Activated effector memory CD4-positive, alpha-beta T cell treated with anti-CD3 and anti-CD28 coated beads, Interleukin-2, amount 50 U/mL, for 16 hours (primary cell): ENCODE data around the gene PTPN12.

ENCODE experiments used
- DNase-seq: peaks from one replicate; pipeline ENCODE4 v3.0.0-alpha.2; 2020

PTPN12 gene

GRCh38 chr7:77665161-77665560, 128.1 kb downstream of the PTPN12 start:
- DNase-seq, result no peak

GRCh38 chr7:77667459-77668086, 130.5 kb downstream of the PTPN12 start:
- DNase-seq, result no peak

GRCh38 chr7:77674878-77675277, 137.8 kb downstream of the PTPN12 start:
- DNase-seq, result no peak

DNA sequence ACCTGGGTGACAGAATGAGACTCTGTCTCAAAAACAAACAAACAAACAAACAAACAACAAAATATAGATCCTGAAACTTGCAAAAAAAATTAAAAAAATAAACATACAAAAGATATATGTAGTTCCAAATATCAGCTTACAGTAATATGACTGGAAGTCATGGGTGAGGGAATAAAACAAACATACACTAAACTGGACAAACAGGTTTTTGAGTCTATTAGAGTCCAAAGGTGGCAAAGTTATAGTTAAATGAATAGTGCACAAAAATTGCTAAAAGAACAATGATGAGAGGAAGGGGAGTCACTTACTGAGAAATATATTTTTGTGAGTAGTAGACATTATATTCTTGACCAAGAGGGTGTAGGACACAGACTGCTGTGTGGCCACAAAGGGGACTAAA, 142.5 kb downstream of the PTPN12 start:
- no peak for DNase-seq

DNA sequence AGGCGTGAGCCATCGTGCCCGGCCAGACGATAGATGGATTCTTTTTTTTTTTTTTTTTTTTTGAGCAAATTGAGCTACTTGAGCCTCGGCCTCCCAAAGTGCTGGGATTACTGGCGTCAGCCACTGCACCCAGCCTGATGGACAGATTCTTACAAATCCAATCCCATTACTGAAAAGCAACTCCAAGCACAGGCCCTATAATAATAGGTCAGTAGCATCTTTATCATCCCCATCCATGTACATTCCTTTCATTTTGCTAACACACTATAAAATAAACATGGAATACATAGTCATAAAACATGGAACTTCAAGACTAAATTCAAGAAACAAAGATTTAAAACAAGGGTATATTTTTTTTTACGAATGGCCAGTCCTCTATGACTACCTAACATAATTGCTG, 143.2 kb downstream of the PTPN12 start:
- no peak for DNase-seq

DNA sequence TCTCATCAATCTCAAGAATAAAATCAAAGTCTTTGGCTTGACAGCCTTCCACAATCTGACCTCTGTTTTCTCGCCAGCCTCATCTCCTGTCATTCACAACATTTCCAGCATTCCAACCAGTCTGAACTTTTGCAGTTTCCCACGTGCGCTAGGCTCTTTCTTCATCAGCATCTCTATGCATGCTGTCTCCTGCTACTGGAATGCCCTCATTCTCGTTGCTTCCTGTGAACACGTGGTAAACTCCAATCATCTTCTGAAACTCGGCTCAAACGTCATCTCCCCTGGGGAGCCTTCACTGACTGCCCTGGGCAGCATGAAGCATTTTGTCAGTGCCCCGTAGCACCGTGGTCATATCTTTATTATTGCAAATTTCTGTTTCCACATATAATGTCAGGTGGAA, 146.9 kb downstream of the PTPN12 start:
- no peak for DNase-seq

- no peak for DNase-seq
These were observed 148.1 kb downstream of the PTPN12 start for GRCh38 chr7:77685233-77685632.

DNA sequence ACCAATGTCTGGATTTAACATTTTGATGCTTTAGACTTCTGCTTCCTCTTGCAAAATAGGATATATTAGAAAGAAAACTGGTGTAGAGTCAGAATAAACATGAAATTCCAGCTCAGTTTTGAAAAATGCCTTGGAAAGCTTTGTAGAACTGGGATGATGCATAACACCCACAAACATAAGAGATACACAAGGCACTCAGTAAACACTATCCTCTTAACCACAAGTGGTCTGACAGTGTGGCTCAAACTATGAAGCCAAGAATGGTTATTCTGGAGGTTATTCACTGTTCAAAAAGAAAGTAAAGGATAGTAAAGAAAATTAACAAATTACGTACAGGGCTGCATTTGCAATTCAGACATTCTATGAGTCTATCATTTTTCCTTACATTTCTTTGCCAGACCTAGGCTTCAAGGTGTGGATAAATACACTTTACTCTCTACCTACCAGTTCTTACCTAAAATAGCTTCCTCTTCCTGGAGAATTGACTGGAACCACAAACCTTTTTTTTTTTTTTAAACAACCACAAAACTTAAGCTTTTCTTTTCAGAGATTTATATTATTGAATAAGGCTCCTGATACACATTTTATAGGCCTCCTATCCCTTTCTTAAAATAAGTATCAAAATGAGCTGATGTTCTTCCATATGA, 150.1 kb downstream of the PTPN12 start:
- DNase-seq, result no peak

DNA sequence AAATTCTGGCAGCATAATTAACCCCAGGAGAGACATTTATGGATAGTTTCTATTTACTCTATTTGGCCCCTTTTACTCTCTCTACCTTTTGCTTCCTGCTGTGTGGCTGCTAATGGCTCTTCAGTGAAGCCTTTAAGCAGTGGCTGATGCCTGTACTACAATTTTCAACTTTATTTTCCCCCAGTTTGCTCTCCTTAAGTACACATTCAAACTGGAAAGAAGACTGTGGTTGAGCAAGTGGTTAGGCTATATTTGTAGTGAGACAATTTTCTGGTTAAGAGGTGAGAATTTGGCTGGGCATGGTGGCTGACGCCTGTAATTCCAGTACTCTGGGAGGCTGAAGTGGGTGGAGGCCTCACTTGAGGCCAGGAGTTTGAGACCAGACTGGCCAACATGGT, 150.7 kb downstream of the PTPN12 start:
- no peak for DNase-seq
